ENCODE measurements around the gene KCNN3. TPM values are rescaled to one million over a fixed set of nuclear protein-coding genes. Genes with fewer than 3 reads are reported as not detected.

The KCNN3 gene
- total RNA-seq, 1 experiment from 2014 or later = not detected

- no peak overlapping the region for H3K27ac Mint-ChIP-seq (ENCODE audit: unreplicated experiment)
- CTCF ChIA-PET = no interaction called here
- H3K9me3 Mint-ChIP-seq (ENCODE audit: low read depth, unreplicated experiment) = no peaks in the 10 kb centered on the region
These were observed 14.8 kb downstream of the KCNN3 start for GRCh38 chr1:154855186-154855851.

GRCh38 chr1:154852845-154853244, 17.2 kb downstream of the KCNN3 start:
- intact Hi-C loops (cut with micrococcal nuclease; ENCODE audit: unreplicated experiment) = no loop called here
- BruUV-seq (replicated peaks) = no TSS peak
- CTCF ChIA-PET = interaction anchor here (0.6 to 2.1 kb wide), 4 partner anchors 9 to 26 kb away, joined by 3 to 7 read pairs (median 4); no protein-coding TSS in a partner anchor
- Mint-ChIP-seq H3K4me3 (ENCODE audit: low read depth, unreplicated experiment) (no peak overlapping the region), H3K9me3 (ENCODE audit: low read depth, unreplicated experiment) (no peaks in the 10 kb centered on the region), H3K27ac (ENCODE audit: unreplicated experiment) (no peak overlapping the region), H3K4me1 (ENCODE audit: low read depth, unreplicated experiment) (no peaks in the 10 kb centered on the region), H3K27me3 (ENCODE audit: unreplicated experiment) (peaks cover 62% of the 10 kb centered on the region), H3K36me3 (ENCODE audit: insufficient read depth, unreplicated experiment) (no peaks in the 10 kb centered on the region)
- DNase-seq = no peak
- TF ChIP-seq CTCF (IDR thresholded peaks at IDR 0.05; ENCODE audit: unreplicated experiment) = no peak

More at GRCh38 chr1:154855186-154855851, 14.8 kb downstream of the KCNN3 start:
- DNase-seq = no peak
- no peaks in the 10 kb centered on the region for H3K36me3 Mint-ChIP-seq (ENCODE audit: insufficient read depth, unreplicated experiment)
- H3K4me3 Mint-ChIP-seq (ENCODE audit: low read depth, unreplicated experiment) = no peak overlapping the region
- intact Hi-C loops (cut with micrococcal nuclease; ENCODE audit: unreplicated experiment) = no loop called here
- no peaks in the 10 kb centered on the region for H3K4me1 Mint-ChIP-seq (ENCODE audit: low read depth, unreplicated experiment)
- peaks cover 62% of the 10 kb centered on the region for H3K27me3 Mint-ChIP-seq (ENCODE audit: unreplicated experiment)
- BruUV-seq (replicated peaks) = no TSS peak
- TF ChIP-seq CTCF (IDR thresholded peaks at IDR 0.05; ENCODE audit: unreplicated experiment) = no peak

- no TSS peak for BruUV-seq (replicated peaks)
- TF ChIP-seq CTCF (IDR thresholded peaks at IDR 0.05; ENCODE audit: unreplicated experiment) = no peak
- Mint-ChIP-seq H3K4me1 (ENCODE audit: low read depth, unreplicated experiment) (no peaks in the 10 kb centered on the region), H3K4me3 (ENCODE audit: low read depth, unreplicated experiment) (no peak overlapping the region), H3K27me3 (ENCODE audit: unreplicated experiment) (peaks cover 62% of the 10 kb centered on the region), H3K9me3 (ENCODE audit: low read depth, unreplicated experiment) (no peaks in the 10 kb centered on the region), H3K27ac (ENCODE audit: unreplicated experiment) (no peak overlapping the region), H3K36me3 (ENCODE audit: insufficient read depth, unreplicated experiment) (no peaks in the 10 kb centered on the region)
- CTCF ChIA-PET = no interaction called here
- intact Hi-C loops (cut with micrococcal nuclease; ENCODE audit: unreplicated experiment) = no loop called here
- DNase-seq = no peak
These were observed 18.5 kb downstream of the KCNN3 start for GRCh38 chr1:154851392-154852177.

GRCh38 chr1:154849645-154850131, 20.4 kb downstream of the KCNN3 start:
- Mint-ChIP-seq H3K27me3 (ENCODE audit: unreplicated experiment) (peaks cover 72% of the 10 kb centered on the region), H3K27ac (ENCODE audit: unreplicated experiment) (no peak overlapping the region), H3K4me1 (ENCODE audit: low read depth, unreplicated experiment) (no peaks in the 10 kb centered on the region), H3K9me3 (ENCODE audit: low read depth, unreplicated experiment) (no peaks in the 10 kb centered on the region), H3K4me3 (ENCODE audit: low read depth, unreplicated experiment) (no peak overlapping the region), H3K36me3 (ENCODE audit: insufficient read depth, unreplicated experiment) (no peaks in the 10 kb centered on the region)
- CTCF ChIA-PET = interaction anchor here (1.2 kb wide), 1 partner anchor 10 kb away, joined by 3 read pairs; no protein-coding TSS in a partner anchor
- intact Hi-C loops (cut with micrococcal nuclease; ENCODE audit: unreplicated experiment) = no loop called here
- no peak for DNase-seq
- no peak for TF ChIP-seq CTCF (IDR thresholded peaks at IDR 0.05; ENCODE audit: unreplicated experiment)
- BruUV-seq (replicated peaks) = no TSS peak
